ENCODE measurements around the gene GOLGA6C.
"Not testable (repeated sequence)": the region's sequence is repeated elsewhere in the genome, so short reads cannot be mapped to it uniquely, and the experiment has no call there.

Gene GOLGA6C

GRCh38 chr15:75213212-75213767 lies 44.8 kb upstream of the GOLGA6C start:
- Histone ChIP-seq H3K36me3 (peaks cover 50% of the 10 kb centered on the region), H3K27me3 (ENCODE audit: insufficient read depth, low read depth, severe bottlenecking) (no peaks in the 10 kb centered on the region), H3K9me3 (ENCODE audit: severe bottlenecking) (no peaks in the 10 kb centered on the region), H3K27ac (no peak overlapping the region), H3K4me3 (ENCODE audit: low read depth, low read length) (no peak overlapping the region)
- no peak for DNase-seq
- no peak for TF ChIP-seq CTCF (IDR thresholded peaks at IDR 0.05; ENCODE audit: low read depth, low read length)

GRCh38 chr15:75213768-75214221 lies 44.3 kb upstream of the GOLGA6C start:
- no peak overlapping the region for H3K4me3 ChIP-seq (ENCODE audit: low read depth, low read length)

GRCh38 chr15:75214293-75215096 lies 43.6 kb upstream of the GOLGA6C start:
- no peak overlapping the region for H3K27ac ChIP-seq
- H3K9me3 ChIP-seq (ENCODE audit: severe bottlenecking), result no peaks in the 10 kb centered on the region
- H3K27me3 ChIP-seq (ENCODE audit: insufficient read depth, low read depth, severe bottlenecking), result no peaks in the 10 kb centered on the region
- peaks cover 38% of the 10 kb centered on the region for H3K36me3 ChIP-seq
- no peak overlapping the region for H3K4me3 ChIP-seq (ENCODE audit: low read depth, low read length)
- no peak for DNase-seq
- TF ChIP-seq CTCF (IDR thresholded peaks at IDR 0.05; ENCODE audit: low read depth, low read length), result no peak

More at GRCh38 chr15:75213768-75214221, 44.3 kb upstream of the GOLGA6C start:
- H3K27ac ChIP-seq, result no peak overlapping the region
- H3K36me3 ChIP-seq, result peaks cover 45% of the 10 kb centered on the region
- no peak for TF ChIP-seq CTCF (IDR thresholded peaks at IDR 0.05; ENCODE audit: low read depth, low read length)
- no peak for DNase-seq
- no peaks in the 10 kb centered on the region for H3K27me3 ChIP-seq (ENCODE audit: insufficient read depth, low read depth, severe bottlenecking)
- no peaks in the 10 kb centered on the region for H3K9me3 ChIP-seq (ENCODE audit: severe bottlenecking)

- Histone ChIP-seq H3K27ac (no peak overlapping the region), H3K27me3 (ENCODE audit: insufficient read depth, low read depth, severe bottlenecking) (no peaks in the 10 kb centered on the region), H3K36me3 (peaks cover 29% of the 10 kb centered on the region), H3K4me3 (ENCODE audit: low read depth, low read length) (no peak overlapping the region), H3K9me3 (ENCODE audit: severe bottlenecking) (no peaks in the 10 kb centered on the region)
- no peak for TF ChIP-seq CTCF (IDR thresholded peaks at IDR 0.05; ENCODE audit: low read depth, low read length)
- no peak for DNase-seq
Observed at GRCh38 chr15:75215107-75216004, 42.8 kb upstream of the GOLGA6C start.

- DNase-seq, result no peak
- H3K27me3 ChIP-seq (ENCODE audit: insufficient read depth, low read depth, severe bottlenecking), result no peaks in the 10 kb centered on the region
- no peaks in the 10 kb centered on the region for H3K9me3 ChIP-seq (ENCODE audit: severe bottlenecking)
- no peak for TF ChIP-seq CTCF (IDR thresholded peaks at IDR 0.05; ENCODE audit: low read depth, low read length)
- H3K27ac ChIP-seq, result no peak overlapping the region
- H3K4me3 ChIP-seq (ENCODE audit: low read depth, low read length), result no peak overlapping the region
- H3K36me3 ChIP-seq, result peaks cover 13% of the 10 kb centered on the region
Observed at GRCh38 chr15:75217012-75217411, 41.1 kb upstream of the GOLGA6C start.

- H3K9me3 ChIP-seq (ENCODE audit: severe bottlenecking); H3K27me3 ChIP-seq (ENCODE audit: insufficient read depth, low read depth, severe bottlenecking); H3K27ac ChIP-seq; H3K4me3 ChIP-seq (ENCODE audit: low read depth, low read length); DNase-seq; H3K36me3 ChIP-seq: not testable (repeated sequence)
Observed at GRCh38 chr15:75217574-75217973, 40.6 kb upstream of the GOLGA6C start.

- not testable (repeated sequence) for H3K27ac ChIP-seq; H3K9me3 ChIP-seq (ENCODE audit: severe bottlenecking); H3K4me3 ChIP-seq (ENCODE audit: low read depth, low read length); H3K27me3 ChIP-seq (ENCODE audit: insufficient read depth, low read depth, severe bottlenecking); H3K36me3 ChIP-seq; DNase-seq
Observed at GRCh38 chr15:75219507-75219929, 38.6 kb upstream of the GOLGA6C start.
